Coronary artery (tissue), 2 donors: ENCODE measurements around the gene CDC14A.

ENCODE experiments used
- DNase-seq: peaks from one replicate; pipeline ENCODE4 v3.0.0-alpha.2; 2017; ENCODE audit warnings: low spot score
- H3K27ac ChIP-seq, 2 donors: fragments of 200-600 bp; sonication (generic); one replicate each; pipeline ENCODE4 v1.5.1; 2016 to 2019
- H3K4me3 ChIP-seq: fragments of 200-600 bp; sonication (generic); 2 replicates; pipeline ENCODE4 v1.5.1; 2016; ENCODE audit warnings: mild to moderate bottlenecking, moderate library complexity
- TF ChIP-seq, protein P1 (sequence below): fragments of 200-600 bp; sonication (generic); IDR thresholded peaks from one replicate; pipeline ENCODE4 v1.5.1; 2019; ENCODE audit warnings: antibody characterized with exemption

CDC14A gene

DNA sequence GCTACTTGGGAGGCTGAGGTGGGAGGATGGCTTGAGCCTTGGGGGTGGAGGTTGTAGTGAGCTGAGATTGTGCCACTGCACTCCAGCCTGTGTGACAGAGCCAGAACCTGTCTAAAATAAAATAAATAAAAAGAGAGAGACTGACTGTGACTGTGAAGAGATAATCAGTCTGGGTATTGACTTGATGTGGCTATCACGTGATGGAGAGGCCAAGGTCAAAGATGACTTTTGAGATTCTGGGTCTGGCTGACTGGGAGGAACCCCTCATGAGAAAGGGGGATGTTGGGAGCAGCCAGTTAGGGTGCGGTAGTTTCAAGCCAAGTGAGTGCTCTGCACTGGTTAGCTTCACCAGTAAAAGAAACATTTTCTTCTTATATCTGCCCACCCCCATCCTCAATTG is 66.8 kb downstream of the CDC14A start:
- Histone ChIP-seq H3K27ac (no peak overlapping the region), H3K4me3 (no peak overlapping the region)
- TF ChIP-seq, protein P1, sequence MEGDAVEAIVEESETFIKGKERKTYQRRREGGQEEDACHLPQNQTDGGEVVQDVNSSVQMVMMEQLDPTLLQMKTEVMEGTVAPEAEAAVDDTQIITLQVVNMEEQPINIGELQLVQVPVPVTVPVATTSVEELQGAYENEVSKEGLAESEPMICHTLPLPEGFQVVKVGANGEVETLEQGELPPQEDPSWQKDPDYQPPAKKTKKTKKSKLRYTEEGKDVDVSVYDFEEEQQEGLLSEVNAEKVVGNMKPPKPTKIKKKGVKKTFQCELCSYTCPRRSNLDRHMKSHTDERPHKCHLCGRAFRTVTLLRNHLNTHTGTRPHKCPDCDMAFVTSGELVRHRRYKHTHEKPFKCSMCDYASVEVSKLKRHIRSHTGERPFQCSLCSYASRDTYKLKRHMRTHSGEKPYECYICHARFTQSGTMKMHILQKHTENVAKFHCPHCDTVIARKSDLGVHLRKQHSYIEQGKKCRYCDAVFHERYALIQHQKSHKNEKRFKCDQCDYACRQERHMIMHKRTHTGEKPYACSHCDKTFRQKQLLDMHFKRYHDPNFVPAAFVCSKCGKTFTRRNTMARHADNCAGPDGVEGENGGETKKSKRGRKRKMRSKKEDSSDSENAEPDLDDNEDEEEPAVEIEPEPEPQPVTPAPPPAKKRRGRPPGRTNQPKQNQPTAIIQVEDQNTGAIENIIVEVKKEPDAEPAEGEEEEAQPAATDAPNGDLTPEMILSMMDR: no peak
- DNase-seq: no peak

DNA sequence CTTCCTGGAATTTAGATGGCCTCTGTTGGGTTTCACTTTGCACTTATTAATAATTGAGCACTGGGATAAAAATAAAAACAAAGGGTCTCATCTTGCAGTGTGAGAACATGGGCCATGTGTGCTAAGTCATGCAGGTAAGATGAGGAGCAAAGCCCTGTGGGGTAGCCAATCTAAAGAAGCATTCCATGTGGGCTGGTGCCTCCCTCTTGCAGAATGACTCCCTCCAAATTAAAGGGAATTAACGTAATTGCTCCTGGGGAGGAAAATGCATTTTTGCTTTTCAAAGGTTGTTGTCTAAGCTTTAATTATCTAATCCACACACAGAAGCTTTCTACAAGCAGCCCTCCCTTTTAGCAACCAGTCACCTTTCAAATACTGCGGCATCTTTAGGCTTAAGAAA is 69.8 kb downstream of the CDC14A start:
- Histone ChIP-seq H3K27ac (no peak overlapping the region), H3K4me3 (no peak overlapping the region)
- TF ChIP-seq, protein P1: no peak
- DNase-seq: no peak

- DNase-seq: no peak
- TF ChIP-seq, protein P1: no peak
- Histone ChIP-seq H3K4me3 (no peak overlapping the region), H3K27ac (no peak overlapping the region)
These were observed 71.6 kb downstream of the CDC14A start for GRCh38 chr1:100423832-100424337.

DNA sequence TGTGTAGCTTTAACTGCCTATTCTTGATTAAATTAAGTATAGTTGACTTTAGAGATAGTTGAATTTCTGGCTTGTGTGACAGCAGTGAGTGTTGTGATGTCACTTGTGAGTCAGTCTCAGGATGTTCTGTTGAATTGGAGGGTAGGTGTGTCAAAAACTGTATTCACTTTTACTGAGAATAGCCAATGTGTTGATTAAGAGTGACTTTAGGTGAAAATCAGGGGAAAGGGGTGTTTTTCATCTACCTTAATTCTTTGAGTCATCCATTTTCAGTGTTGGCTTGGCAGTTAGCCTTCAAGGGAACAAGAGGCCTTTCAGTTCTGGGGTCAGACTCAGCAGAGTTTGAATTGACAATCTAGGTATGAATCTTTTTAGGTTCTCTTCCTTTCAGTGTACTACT is 75.9 kb downstream of the CDC14A start:
- no peak overlapping the region for H3K4me3 ChIP-seq
- TF ChIP-seq, protein P1: no peak
- DNase-seq: no peak
- H3K27ac ChIP-seq: no peak overlapping the region

DNA sequence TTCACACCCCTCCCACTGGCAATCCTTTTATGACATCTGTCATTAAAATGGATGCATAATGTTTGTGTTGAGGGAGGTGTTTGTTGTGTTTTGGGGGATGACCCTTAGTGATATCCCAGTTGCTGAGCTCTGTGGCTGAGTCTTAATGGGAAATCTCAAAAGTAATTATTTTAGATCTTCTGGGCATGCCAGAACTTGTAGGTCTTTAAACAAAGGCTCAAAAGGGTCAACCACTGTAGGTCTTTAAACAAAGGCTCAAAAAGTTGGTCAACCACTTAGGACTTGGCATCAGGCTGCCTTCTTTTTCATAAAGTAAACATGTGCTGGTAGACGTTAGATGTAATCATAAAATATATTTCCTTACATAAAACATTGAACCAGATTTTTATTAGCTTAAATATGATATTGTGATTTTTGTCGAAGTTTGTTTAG is 78.0 kb downstream of the CDC14A start:
- no peak for DNase-seq
- Histone ChIP-seq H3K4me3 (no peak overlapping the region), H3K27ac (no peak overlapping the region)
- TF ChIP-seq, protein P1: no peak

DNA sequence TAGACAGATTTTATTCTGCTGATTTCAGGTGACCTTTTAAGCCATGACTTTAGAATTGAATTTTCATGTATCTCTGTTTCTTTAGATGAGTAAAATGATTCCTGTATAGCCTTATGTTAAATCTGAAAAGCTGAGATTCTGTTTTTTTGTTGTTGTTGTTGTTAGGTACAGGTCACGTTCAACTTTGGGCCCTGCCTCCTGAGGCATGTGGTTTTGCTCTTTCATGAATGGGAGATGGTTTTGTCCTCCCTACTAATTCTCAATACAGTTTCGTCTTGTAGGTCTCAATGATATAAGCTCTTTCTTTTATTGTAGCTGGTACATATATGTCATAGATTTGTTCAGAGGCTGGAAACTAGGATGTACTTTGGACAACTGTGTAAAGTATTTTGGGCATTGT is 79.6 kb downstream of the CDC14A start:
- DNase-seq: no peak
- H3K27ac ChIP-seq: no peak overlapping the region
- H3K4me3 ChIP-seq: no peak overlapping the region
- TF ChIP-seq, protein P1: no peak

- Histone ChIP-seq H3K27ac (no peak overlapping the region), H3K4me3 (no peak overlapping the region)
- no peak for DNase-seq
- TF ChIP-seq, protein P1: no peak
These were observed 81.3 kb downstream of the CDC14A start for GRCh38 chr1:100433563-100433962.
